DOHH2 (cell line): ENCODE data around the gene TC2N.

Experiments
- H3F3A ChIP-seq: fragments of 200-600 bp; sonication (generic), shearing (Covaris generic); 2 replicates; pipeline ENCODE4 v1.6.0; 2016; ENCODE audit warnings: antibody characterized with exemption, mild to moderate bottlenecking; ENCODE audit not compliant: control insufficient read depth, insufficient read depth
- H3K27ac ChIP-seq: fragments of 200-600 bp; sonication (generic); 2 replicates; pipeline ENCODE4 v1.5.1; 2014; ENCODE audit warnings: low read depth, mild to moderate bottlenecking, low read length, moderate library complexity
- H3K27me3 ChIP-seq: fragments of 200-600 bp; sonication (generic); 2 replicates; pipeline ENCODE4 v1.6.1; 2014; ENCODE audit warnings: mild to moderate bottlenecking, low read length, mixed read lengths; ENCODE audit not compliant: control insufficient read depth
- H3K36me3 ChIP-seq: fragments of 200-600 bp; sonication (generic); 2 replicates; pipeline ENCODE4 v1.6.1; 2014; ENCODE audit warnings: mild to moderate bottlenecking, low read length, moderate library complexity, mixed read lengths; ENCODE audit not compliant: control insufficient read depth
- H3K4me1 ChIP-seq: fragments of 200-600 bp; sonication (generic); 2 replicates; pipeline ENCODE4 v1.6.1; 2014; ENCODE audit warnings: mild to moderate bottlenecking, low read length, mixed read lengths; ENCODE audit not compliant: control insufficient read depth
- H3K4me2 ChIP-seq: fragments of 200-600 bp; sonication (generic); 2 replicates; pipeline ENCODE4 v1.6.0; 2014; ENCODE audit warnings: mild to moderate bottlenecking, low read length, moderate library complexity
- H3K4me3 ChIP-seq: fragments of 200-600 bp; sonication (generic); 2 replicates; pipeline ENCODE4 v1.5.1; 2014; ENCODE audit warnings: mild to moderate bottlenecking, low read length, mixed read lengths
- H3K79me2 ChIP-seq: fragments of 200-600 bp; sonication (generic); 2 replicates; pipeline ENCODE4 v1.6.1; 2014; ENCODE audit warnings: mild to moderate bottlenecking, low read length, mixed read lengths; ENCODE audit not compliant: control insufficient read depth
- H3K9me2 ChIP-seq: fragments of 200-600 bp; sonication (generic); replicated peaks from 2 replicates; pipeline ENCODE4 v1.6.1; 2014; ENCODE audit warnings: mild to moderate bottlenecking, low read length, mixed read lengths; ENCODE audit not compliant: control insufficient read depth
- H3K9me3 ChIP-seq: fragments of 200-600 bp; sonication (generic); 2 replicates; pipeline ENCODE4 v1.6.1; 2014; ENCODE audit warnings: antibody characterized with exemption, low read length, mixed read lengths; ENCODE audit not compliant: control insufficient read depth, insufficient read depth
- H4K20me1 ChIP-seq: fragments of 200-600 bp; sonication (generic); 2 replicates; pipeline ENCODE4 v1.6.0; 2014; ENCODE audit warnings: low read depth, mild to moderate bottlenecking, antibody characterized with exemption, low read length, moderate library complexity; ENCODE audit not compliant: control insufficient read depth, insufficient read depth
- EZH2phosphoT487 ChIP-seq: fragments of 200-600 bp; sonication (generic); IDR thresholded peaks from 2 replicates; pipeline ENCODE4 v1.6.1; 2017; ENCODE audit warnings: borderline replicate concordance, mild to moderate bottlenecking, antibody characterized with exemption, low read length, moderate library complexity, mixed read lengths
- TF ChIP-seq, protein P1 (sequence below): fragments of 200-600 bp; sonication (generic); IDR thresholded peaks from one replicate; pipeline ENCODE4 v1.5.1; 2014; ENCODE audit warnings: antibody characterized with exemption, mild to moderate bottlenecking, low read depth, low read length; ENCODE audit not compliant: poor library complexity, severe bottlenecking

TC2N gene

DNA sequence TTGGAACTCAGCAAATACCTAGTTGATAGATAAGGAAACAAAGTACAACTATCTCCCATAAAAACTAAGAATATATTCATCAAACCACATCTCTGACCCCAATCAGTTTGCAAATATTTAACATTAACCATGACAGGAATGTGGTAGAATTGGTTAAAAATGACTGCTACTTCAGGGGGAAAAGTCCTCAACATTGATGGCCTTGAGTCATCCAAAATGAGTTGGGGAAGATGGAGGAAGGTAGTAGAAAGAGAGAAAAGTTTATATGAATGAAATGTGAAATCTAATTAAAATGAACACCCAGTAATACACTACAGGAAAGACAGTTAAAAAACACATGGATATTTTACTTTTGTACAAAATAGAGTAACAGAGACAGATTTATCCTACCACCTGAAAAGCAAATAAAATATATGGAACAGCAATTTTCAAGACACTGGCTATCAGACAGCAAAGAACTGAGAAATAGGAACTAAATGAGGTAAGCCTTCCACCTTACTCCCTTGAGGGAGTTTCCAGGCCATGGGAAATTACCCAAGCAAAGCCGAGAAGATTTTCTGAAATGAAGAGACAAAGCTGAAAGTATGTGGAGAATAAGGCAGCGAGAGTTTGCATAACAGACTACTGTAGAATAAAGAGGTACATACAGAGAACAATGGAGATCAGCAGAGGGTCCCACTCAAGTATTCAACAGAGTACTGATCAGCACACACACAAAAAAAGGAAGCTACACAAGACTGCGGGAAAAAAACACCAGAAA lies 49.6 kb downstream of the TC2N start:
- no peaks in the 10 kb centered on the region for H3K9me3 ChIP-seq

DNA sequence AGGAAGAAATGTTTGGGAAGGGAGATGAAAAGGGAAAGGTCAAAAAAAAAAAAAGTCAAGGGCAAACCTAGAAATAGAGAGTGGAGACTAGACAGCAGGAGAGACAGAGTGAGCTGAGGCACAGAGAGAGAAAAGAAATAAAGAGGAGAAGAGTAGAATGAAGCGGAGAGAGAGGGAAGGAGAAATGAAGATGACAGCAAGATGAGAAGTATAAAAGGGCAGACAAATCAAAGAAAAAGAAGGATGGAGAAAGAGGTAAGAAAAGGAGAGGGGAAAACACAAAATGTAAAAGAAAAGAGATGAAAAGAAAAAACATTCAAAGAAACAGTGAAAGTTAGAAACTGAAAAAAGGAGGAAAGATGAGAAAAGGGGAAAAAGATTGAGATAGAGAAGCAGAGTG lies 53.0 kb downstream of the TC2N start:
- Histone ChIP-seq H3K36me3 (no peaks in the 10 kb centered on the region), H3K27ac (no peak overlapping the region), H3K4me2 (no peak overlapping the region), H3K4me3 (no peak overlapping the region), H3K79me2 (no peaks in the 10 kb centered on the region), H4K20me1 (no peaks in the 10 kb centered on the region), H3K9me2 (no peaks in the 10 kb centered on the region), H3K27me3 (no peaks in the 10 kb centered on the region), H3K9me3 (no peaks in the 10 kb centered on the region), H3F3A (no peaks in the 10 kb centered on the region), H3K4me1 (peaks cover 12% of the 10 kb centered on the region)
- TF ChIP-seq, protein P1, sequence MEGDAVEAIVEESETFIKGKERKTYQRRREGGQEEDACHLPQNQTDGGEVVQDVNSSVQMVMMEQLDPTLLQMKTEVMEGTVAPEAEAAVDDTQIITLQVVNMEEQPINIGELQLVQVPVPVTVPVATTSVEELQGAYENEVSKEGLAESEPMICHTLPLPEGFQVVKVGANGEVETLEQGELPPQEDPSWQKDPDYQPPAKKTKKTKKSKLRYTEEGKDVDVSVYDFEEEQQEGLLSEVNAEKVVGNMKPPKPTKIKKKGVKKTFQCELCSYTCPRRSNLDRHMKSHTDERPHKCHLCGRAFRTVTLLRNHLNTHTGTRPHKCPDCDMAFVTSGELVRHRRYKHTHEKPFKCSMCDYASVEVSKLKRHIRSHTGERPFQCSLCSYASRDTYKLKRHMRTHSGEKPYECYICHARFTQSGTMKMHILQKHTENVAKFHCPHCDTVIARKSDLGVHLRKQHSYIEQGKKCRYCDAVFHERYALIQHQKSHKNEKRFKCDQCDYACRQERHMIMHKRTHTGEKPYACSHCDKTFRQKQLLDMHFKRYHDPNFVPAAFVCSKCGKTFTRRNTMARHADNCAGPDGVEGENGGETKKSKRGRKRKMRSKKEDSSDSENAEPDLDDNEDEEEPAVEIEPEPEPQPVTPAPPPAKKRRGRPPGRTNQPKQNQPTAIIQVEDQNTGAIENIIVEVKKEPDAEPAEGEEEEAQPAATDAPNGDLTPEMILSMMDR = no peak
- no peak for TF ChIP-seq EZH2phosphoT487

More for the DNA sequence above, 49.6 kb downstream of the TC2N start:
- no peaks in the 10 kb centered on the region for H4K20me1 ChIP-seq
- H3K36me3 ChIP-seq = no peaks in the 10 kb centered on the region
- peaks cover 12% of the 10 kb centered on the region for H3K4me1 ChIP-seq
- no peaks in the 10 kb centered on the region for H3K79me2 ChIP-seq
- 0 out of 2 replicates have a peak overlapping the region, but pooled peaks have one; percentile 6 for H3K27ac ChIP-seq
- H3K4me2 ChIP-seq = peak overlapping the region; percentile 34
- 0 out of 2 replicates have a peak overlapping the region, but pooled peaks have one; percentile 17 for H3K4me3 ChIP-seq
- H3F3A ChIP-seq = no peaks in the 10 kb centered on the region
- no peaks in the 10 kb centered on the region for H3K27me3 ChIP-seq
- no peaks in the 10 kb centered on the region for H3K9me2 ChIP-seq
- TF ChIP-seq, protein P1 = no peak
- no peak for TF ChIP-seq EZH2phosphoT487

DNA sequence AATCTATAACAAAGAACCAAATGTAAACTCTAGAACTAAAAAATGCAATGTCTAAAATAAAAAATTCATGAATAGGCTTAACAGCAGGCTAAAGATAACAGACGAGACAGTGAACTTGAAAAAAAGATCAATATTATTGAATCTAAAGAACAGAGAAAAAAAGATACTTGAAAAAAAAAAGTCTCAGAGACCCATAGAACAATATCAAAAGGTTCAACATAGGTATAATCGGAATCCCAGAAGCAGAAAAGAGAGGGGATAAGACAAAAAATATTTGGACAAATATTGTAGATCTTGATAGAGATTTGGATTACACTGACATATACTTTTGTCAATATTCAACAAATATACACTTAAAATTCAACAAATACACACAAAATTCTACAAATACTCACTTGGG lies 56.6 kb downstream of the TC2N start:
- H3F3A ChIP-seq = no peaks in the 10 kb centered on the region
- no peaks in the 10 kb centered on the region for H3K79me2 ChIP-seq
- H3K9me2 ChIP-seq = no peaks in the 10 kb centered on the region
- TF ChIP-seq, protein P1 = no peak
- no peak for TF ChIP-seq EZH2phosphoT487
- no peak overlapping the region for H3K4me3 ChIP-seq
- H3K36me3 ChIP-seq = no peaks in the 10 kb centered on the region
- H3K9me3 ChIP-seq = peaks cover 12% of the 10 kb centered on the region; the same call in 1 of the 2 replicates
- H3K27me3 ChIP-seq = no peaks in the 10 kb centered on the region
- no peaks in the 10 kb centered on the region for H3K4me1 ChIP-seq
- no peak overlapping the region for H3K27ac ChIP-seq
- no peak overlapping the region for H3K4me2 ChIP-seq
- H4K20me1 ChIP-seq = no peaks in the 10 kb centered on the region
